Activated CD4-positive, alpha-beta memory T cell treated with anti-CD3 and anti-CD28 coated beads, Interleukin-2, amount 10 ng/mL, durations not matched to agents 7 days and 5 days (primary cell): ENCODE data around the gene A4GALT. TPM values are rescaled to one million over a fixed set of nuclear protein-coding genes. Genes with fewer than 3 reads are reported as not detected.
"Not testable (repeated sequence)": the region's sequence is repeated elsewhere in the genome, so short reads cannot be mapped to it uniquely, and the experiment has no call there.

Experiments used
- CTCF ChIA-PET: fragments of 350-600 bp; sonication (Branson Sonifier 250); formaldehyde crosslinking; loops from one replicate; lab custom pipeline; 2021; ENCODE audit warnings: antibody characterized with exemption, inconsistent platforms; lab: Charles Lee
- POLR2A ChIA-PET: fragments of 350-600 bp; sonication (Branson Sonifier 250); formaldehyde crosslinking; loops from one replicate; lab custom pipeline; 2021; ENCODE audit warnings: antibody characterized with exemption; lab: Charles Lee
- DNase-seq: peaks from one replicate; pipeline ENCODE4 v3.0.0-alpha.2; 2020
- H3K27ac Mint-ChIP-seq: one replicate; pipeline ENCODE4 v1.8.0; 2021; ENCODE audit warnings: mild to moderate bottlenecking, mixed read lengths
- H3K27me3 Mint-ChIP-seq: one replicate; pipeline ENCODE4 v1.8.0; 2021; ENCODE audit warnings: mixed read lengths
- H3K36me3 Mint-ChIP-seq: one replicate; pipeline ENCODE4 v1.8.0; 2021; ENCODE audit warnings: low read depth, mixed read lengths
- H3K4me1 Mint-ChIP-seq: one replicate; pipeline ENCODE4 v1.8.0; 2021; ENCODE audit warnings: mixed read lengths
- H3K4me3 Mint-ChIP-seq: one replicate; pipeline ENCODE4 v1.8.0; 2021; ENCODE audit warnings: mild to moderate bottlenecking, mixed read lengths
- H3K9me3 Mint-ChIP-seq: one replicate; pipeline ENCODE4 v1.8.0; 2021; ENCODE audit warnings: mixed read lengths
- total RNA-seq, 2 experiments: library from RNA; stranded (reverse); gene quantifications; one replicate each; pipeline ENCODE4 v1.2.3, GENCODE V29; 2021

A4GALT gene, protein sequence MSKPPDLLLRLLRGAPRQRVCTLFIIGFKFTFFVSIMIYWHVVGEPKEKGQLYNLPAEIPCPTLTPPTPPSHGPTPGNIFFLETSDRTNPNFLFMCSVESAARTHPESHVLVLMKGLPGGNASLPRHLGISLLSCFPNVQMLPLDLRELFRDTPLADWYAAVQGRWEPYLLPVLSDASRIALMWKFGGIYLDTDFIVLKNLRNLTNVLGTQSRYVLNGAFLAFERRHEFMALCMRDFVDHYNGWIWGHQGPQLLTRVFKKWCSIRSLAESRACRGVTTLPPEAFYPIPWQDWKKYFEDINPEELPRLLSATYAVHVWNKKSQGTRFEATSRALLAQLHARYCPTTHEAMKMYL
- under 1 TPM; 0.58 to 0.63 TPM for total RNA-seq

DNA sequence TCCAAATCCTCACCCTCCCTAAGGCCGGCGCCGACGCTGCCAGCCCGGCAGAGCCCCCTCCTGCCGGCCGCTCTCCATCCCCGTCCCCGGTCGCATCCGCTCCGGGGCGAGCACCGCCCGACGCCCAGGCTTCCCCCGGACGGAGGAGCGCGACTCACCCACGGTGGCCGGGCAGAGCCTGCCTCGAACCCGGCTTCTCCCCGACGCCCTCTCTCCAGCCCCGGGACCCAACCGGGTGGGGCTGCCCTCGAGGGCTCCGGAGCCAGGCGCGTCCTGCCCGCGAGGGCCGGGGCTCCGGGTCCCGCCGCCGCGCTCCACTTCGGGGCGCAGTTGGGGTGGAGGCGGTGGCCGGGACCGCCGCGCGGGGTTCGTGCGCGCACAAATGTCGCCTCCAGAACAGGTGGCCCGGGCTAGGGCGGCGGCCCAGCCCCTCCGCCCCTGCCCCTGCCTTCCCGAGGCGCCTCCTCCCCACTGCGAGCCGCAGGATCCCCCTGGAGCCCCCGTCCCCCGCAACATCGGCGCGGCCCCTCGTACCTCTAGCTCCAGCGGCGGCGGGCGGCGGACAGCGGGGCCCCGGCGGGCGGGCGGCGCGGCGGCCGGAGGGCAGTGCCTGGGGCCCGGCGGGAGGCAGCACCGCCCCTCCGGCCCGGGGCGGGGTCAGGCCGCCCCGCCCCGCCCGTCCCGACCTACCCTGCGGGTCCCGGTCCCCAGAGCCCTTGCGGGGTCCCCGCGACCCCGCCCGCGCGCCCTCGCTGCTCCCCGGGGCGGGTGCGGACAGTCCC lies at the start of gene A4GALT:
Gene A4GALT, minus strand, starts transcription at position 608 of the 782 bp plus-strand sequence. CDS start 26,919 bp downstream, outside the sequence.
- Mint-ChIP-seq H3K9me3 (no peaks in the 10 kb centered on the region), H3K36me3 (no peaks in the 10 kb centered on the region), H3K4me3 (peak within 1 kb of the TSS; percentile 48), H3K4me1 (peaks cover 23% of the 10 kb centered on the region), H3K27ac (no peak within 1 kb of the TSS), H3K27me3 (peaks cover 44% of the 10 kb centered on the region)
- POLR2A ChIA-PET = no interaction called here
- DNase-seq = no peak
- CTCF ChIA-PET = no interaction called here

DNA sequence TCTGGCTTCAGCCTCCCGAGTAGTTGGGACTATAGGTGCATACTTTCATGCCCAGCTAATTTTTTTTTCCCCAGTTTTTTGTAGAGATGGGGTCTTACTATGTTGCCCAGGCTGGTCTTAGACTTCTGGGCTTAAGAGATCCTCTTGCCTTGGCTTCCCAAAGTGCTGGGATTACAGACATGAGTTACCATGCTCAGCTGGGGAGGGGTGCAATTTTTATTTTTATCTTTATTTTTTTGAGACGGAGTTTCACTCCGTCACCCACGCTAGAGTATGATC lies 49.7 kb upstream of the A4GALT start:
- no peak for DNase-seq
- Mint-ChIP-seq H3K9me3 (no peaks in the 10 kb centered on the region), H3K4me1 (no peaks in the 10 kb centered on the region), H3K27ac (no peak overlapping the region), H3K36me3 (no peaks in the 10 kb centered on the region), H3K4me3 (no peak overlapping the region), H3K27me3 (peaks cover 4% of the 10 kb centered on the region)
- ChIA-PET POLR2A (no interaction called here), CTCF (interaction anchor here (0.7 kb wide), 1 partner anchor 322 kb away, joined by 3 read pairs; no protein-coding TSS in a partner anchor)

GRCh38 chr22:42769574-42770447 lies 49.1 kb upstream of the A4GALT start:
- H3K27me3 Mint-ChIP-seq = peaks cover 4% of the 10 kb centered on the region
- H3K4me1 Mint-ChIP-seq = no peaks in the 10 kb centered on the region
- H3K27ac Mint-ChIP-seq = no peak overlapping the region
- CTCF ChIA-PET = no interaction called here
- POLR2A ChIA-PET = no interaction called here
- no peak overlapping the region for H3K4me3 Mint-ChIP-seq
- no peaks in the 10 kb centered on the region for H3K9me3 Mint-ChIP-seq
- no peak for DNase-seq
- H3K36me3 Mint-ChIP-seq = no peaks in the 10 kb centered on the region

DNA sequence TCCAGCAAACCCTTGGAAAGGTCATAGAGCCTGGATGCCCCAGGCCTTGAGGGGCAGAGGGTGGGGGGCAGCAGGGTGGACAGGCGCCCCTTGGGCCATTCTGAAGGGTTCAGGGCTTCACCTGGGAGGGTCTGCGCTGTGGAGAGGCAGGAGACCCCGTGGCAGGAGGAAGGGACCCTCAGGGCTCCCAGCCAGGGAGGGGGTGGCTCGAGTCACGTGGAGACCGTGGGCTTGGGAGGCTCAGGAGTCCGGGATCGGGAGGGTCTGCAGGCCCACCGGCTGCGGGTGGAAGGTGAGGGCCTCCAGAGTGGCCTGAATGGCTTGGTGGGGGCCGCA lies 48.5 kb upstream of the A4GALT start:
- DNase-seq = no peak
- Mint-ChIP-seq H3K27ac (no peak overlapping the region), H3K27me3 (peaks cover 4% of the 10 kb centered on the region), H3K9me3 (no peaks in the 10 kb centered on the region), H3K4me3 (no peak overlapping the region), H3K36me3 (no peaks in the 10 kb centered on the region), H3K4me1 (no peaks in the 10 kb centered on the region)
- POLR2A ChIA-PET = no interaction called here
- CTCF ChIA-PET = no interaction called here

GRCh38 chr22:42768385-42769035 lies 47.8 kb upstream of the A4GALT start:
- no peak for DNase-seq
- no peak overlapping the region for H3K27ac Mint-ChIP-seq
- no peaks in the 10 kb centered on the region for H3K4me1 Mint-ChIP-seq
- H3K27me3 Mint-ChIP-seq = peaks cover 4% of the 10 kb centered on the region
- no peaks in the 10 kb centered on the region for H3K9me3 Mint-ChIP-seq
- no peaks in the 10 kb centered on the region for H3K36me3 Mint-ChIP-seq
- ChIA-PET CTCF (no interaction called here), POLR2A (no interaction called here)
- H3K4me3 Mint-ChIP-seq = no peak overlapping the region

DNA sequence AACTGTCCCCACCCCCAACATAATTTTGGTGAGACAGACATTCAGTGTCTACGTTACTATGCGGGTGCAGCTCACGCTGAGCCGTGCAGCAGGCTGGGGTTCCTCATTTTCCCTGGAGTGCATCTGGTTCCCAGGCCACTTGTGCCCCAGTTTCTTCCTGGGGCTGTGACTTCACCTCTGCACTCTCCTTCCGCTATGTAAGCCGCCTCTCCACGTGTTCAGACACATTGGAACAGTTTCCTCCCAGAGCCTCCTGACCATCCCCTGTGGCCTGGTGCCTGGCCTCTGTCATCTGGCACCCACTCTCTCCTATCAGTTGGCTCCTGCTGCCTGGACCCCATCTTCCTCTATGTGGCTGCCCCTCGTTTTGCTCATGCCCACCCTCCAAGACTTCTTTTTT lies 46.2 kb upstream of the A4GALT start:
- no peak overlapping the region for H3K27ac Mint-ChIP-seq
- no peak for DNase-seq
- ChIA-PET POLR2A (no interaction called here), CTCF (no interaction called here)
- peaks cover 3% of the 10 kb centered on the region for H3K27me3 Mint-ChIP-seq
- no peaks in the 10 kb centered on the region for H3K4me1 Mint-ChIP-seq
- H3K36me3 Mint-ChIP-seq = no peaks in the 10 kb centered on the region
- H3K4me3 Mint-ChIP-seq = no peak overlapping the region
- H3K9me3 Mint-ChIP-seq = no peaks in the 10 kb centered on the region

- ChIA-PET POLR2A (no interaction called here), CTCF (no interaction called here)
- no peaks in the 10 kb centered on the region for H3K4me1 Mint-ChIP-seq
- peaks cover 3% of the 10 kb centered on the region for H3K27me3 Mint-ChIP-seq
- H3K4me3 Mint-ChIP-seq = no peak overlapping the region
- no peaks in the 10 kb centered on the region for H3K9me3 Mint-ChIP-seq
- no peak for DNase-seq
- no peaks in the 10 kb centered on the region for H3K36me3 Mint-ChIP-seq
- no peak overlapping the region for H3K27ac Mint-ChIP-seq
These were observed 44.3 kb upstream of the A4GALT start for GRCh38 chr22:42764895-42765363.

- Mint-ChIP-seq H3K4me1 (no peaks in the 10 kb centered on the region), H3K4me3 (no peak overlapping the region), H3K27ac (no peak overlapping the region), H3K9me3 (no peaks in the 10 kb centered on the region), H3K36me3 (no peaks in the 10 kb centered on the region), H3K27me3 (peaks cover 3% of the 10 kb centered on the region)
- POLR2A ChIA-PET = no interaction called here
- DNase-seq = no peak
- CTCF ChIA-PET = interaction anchor here (0.6 kb wide), 1 partner anchor 12 kb away, joined by 3 read pairs; no protein-coding TSS in a partner anchor
These were observed 43.4 kb upstream of the A4GALT start for GRCh38 chr22:42763965-42764480.

GRCh38 chr22:42760806-42761565 lies 40.3 kb upstream of the A4GALT start:
- Mint-ChIP-seq H3K9me3 (no peaks in the 10 kb centered on the region), H3K4me1 (no peaks in the 10 kb centered on the region), H3K36me3 (no peaks in the 10 kb centered on the region), H3K27me3 (peaks cover 2% of the 10 kb centered on the region), H3K4me3 (no peak overlapping the region), H3K27ac (no peak overlapping the region)
- ChIA-PET CTCF (no interaction called here), POLR2A (no interaction called here)
- no peak for DNase-seq

DNA sequence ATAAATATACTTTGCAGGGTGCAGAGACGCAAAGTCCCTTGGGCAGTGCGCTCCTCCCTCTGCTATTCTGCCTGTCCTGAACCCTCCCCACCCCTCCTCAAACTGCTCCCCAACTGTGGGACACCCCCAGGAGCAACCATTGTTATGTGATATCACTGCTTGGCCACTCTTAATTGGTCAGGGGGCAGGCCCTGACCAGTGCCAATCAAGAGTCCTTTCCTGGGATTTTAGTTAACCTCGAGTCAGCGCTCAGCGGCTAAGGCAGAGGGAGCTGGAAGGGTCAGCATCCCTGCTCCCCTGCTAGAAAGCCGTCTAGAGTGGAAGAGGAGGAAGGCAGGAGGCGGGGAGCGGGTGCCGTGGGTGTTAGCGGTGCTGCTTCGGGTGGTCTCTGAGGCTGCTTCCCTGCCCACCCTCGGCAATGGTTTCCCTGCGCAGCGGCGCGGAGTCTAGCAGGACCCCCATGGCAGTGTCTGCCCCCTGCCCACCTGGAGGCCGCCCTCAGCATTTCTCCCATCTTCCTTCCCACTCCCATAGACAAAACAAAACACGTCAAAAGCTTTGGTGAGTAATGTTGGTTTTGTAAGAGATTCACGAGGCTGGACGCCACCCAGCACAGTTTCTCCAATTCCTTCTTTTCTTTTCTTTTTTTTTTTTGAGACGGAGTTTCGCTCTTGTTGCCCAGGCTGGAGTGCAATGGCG lies 38.4 kb upstream of the A4GALT start:
- no peak for DNase-seq
- H3K4me1 Mint-ChIP-seq = no peaks in the 10 kb centered on the region
- CTCF ChIA-PET = no interaction called here
- H3K27ac Mint-ChIP-seq = no peak overlapping the region
- H3K9me3 Mint-ChIP-seq = no peaks in the 10 kb centered on the region
- no peaks in the 10 kb centered on the region for H3K36me3 Mint-ChIP-seq
- POLR2A ChIA-PET = no interaction called here
- H3K4me3 Mint-ChIP-seq = no peak overlapping the region
- peaks cover 2% of the 10 kb centered on the region for H3K27me3 Mint-ChIP-seq

- POLR2A ChIA-PET, H3K27ac Mint-ChIP-seq, H3K4me1 Mint-ChIP-seq: not testable (repeated sequence)
These were observed 34.9 kb upstream of the A4GALT start for GRCh38 chr22:42755553-42755952.

More at GRCh38 chr22:42755553-42755952, 34.9 kb upstream of the A4GALT start:
- not testable (repeated sequence) for DNase-seq, H3K27me3 Mint-ChIP-seq, H3K4me3 Mint-ChIP-seq, H3K9me3 Mint-ChIP-seq, H3K36me3 Mint-ChIP-seq
- CTCF ChIA-PET = interaction anchor here (0.7 kb wide), 1 partner anchor 10 kb away, joined by 6 read pairs; no protein-coding TSS in a partner anchor
